ENCODE results near the gene ZNF507.

DNA sequence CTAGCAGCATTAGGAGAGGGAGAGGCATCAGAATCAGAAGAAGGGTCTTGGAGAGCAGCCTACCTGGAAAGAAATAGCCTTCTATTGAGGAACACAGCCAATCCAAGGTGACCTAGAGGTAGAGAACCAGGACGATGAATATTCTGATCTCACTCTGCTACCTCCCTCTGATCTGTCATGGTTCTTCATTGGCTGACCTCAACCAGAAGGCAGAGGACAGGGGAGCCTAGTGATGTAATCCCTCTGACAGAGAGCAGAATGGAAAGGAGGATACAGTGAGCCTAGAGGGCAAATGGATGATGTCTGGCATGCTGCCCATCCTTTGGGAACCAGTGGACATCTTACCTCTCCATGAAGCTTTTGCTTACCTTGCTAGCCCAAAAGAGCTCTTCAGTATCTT is 3.6 kb downstream of the ZNF507 start:
- TF ChIP-seq, protein P1, sequence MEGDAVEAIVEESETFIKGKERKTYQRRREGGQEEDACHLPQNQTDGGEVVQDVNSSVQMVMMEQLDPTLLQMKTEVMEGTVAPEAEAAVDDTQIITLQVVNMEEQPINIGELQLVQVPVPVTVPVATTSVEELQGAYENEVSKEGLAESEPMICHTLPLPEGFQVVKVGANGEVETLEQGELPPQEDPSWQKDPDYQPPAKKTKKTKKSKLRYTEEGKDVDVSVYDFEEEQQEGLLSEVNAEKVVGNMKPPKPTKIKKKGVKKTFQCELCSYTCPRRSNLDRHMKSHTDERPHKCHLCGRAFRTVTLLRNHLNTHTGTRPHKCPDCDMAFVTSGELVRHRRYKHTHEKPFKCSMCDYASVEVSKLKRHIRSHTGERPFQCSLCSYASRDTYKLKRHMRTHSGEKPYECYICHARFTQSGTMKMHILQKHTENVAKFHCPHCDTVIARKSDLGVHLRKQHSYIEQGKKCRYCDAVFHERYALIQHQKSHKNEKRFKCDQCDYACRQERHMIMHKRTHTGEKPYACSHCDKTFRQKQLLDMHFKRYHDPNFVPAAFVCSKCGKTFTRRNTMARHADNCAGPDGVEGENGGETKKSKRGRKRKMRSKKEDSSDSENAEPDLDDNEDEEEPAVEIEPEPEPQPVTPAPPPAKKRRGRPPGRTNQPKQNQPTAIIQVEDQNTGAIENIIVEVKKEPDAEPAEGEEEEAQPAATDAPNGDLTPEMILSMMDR (IDR thresholded peaks at IDR 0.05): no peak
- no peak for TF ChIP-seq POLR2A (IDR thresholded peaks at IDR 0.05)

All from right lobe of liver (tissue), 4 donors.